SK-N-SH treated with all-trans-retinoic acid at 6 μM for 48 hours (cell line): ENCODE measurements around the gene MANBA.

Experiments used
- ATAC-seq: fragments of 200-7000 bp; cut with Tn5 transposase; 3 replicates; pipeline ENCODE4 v1.9.1; 2020; ENCODE audit warnings: mild to moderate bottlenecking, moderate library complexity
- ARNTL ChIP-seq: fragments of 450-650 bp; formaldehyde crosslinking; IDR thresholded peaks from 2 replicates; pipeline ENCODE4 v1.5.0; 2020; ENCODE audit warnings: low read depth, mild to moderate bottlenecking, moderate library complexity, borderline replicate concordance
- CSDC2 ChIP-seq: fragments of 250-450 bp; sonication (Bioruptor Pico); IDR thresholded peaks from 2 replicates; pipeline ENCODE4 v1.5.0; 2020; ENCODE audit warnings: mild to moderate bottlenecking, moderate library complexity
- ISL1 ChIP-seq: fragments of 250-450 bp; sonication (Bioruptor Pico); IDR thresholded peaks from 2 replicates; pipeline ENCODE4 v2.1.2; 2022; ENCODE audit warnings: mild to moderate bottlenecking, moderate library complexity
- PPARA ChIP-seq: fragments of 250-450 bp; sonication (Bioruptor Pico); IDR thresholded peaks from 2 replicates; pipeline ENCODE4 v1.5.0; 2020; ENCODE audit warnings: mild to moderate bottlenecking, borderline replicate concordance
- RARB ChIP-seq: fragments of 250-450 bp; sonication (Bioruptor Pico); IDR thresholded peaks from 2 replicates; pipeline ENCODE4 v1.8.0; 2021; ENCODE audit warnings: mild to moderate bottlenecking, moderate library complexity
- SNAI2 ChIP-seq: fragments of 250-450 bp; sonication (Bioruptor Pico); IDR thresholded peaks from 2 replicates; pipeline ENCODE4 v1.5.0; 2020; ENCODE audit warnings: mild to moderate bottlenecking, moderate library complexity
- TCF4 ChIP-seq: fragments of 250-450 bp; sonication (Bioruptor Pico); IDR thresholded peaks from 2 replicates; pipeline ENCODE4 v1.8.0; 2021; ENCODE audit warnings: mild to moderate bottlenecking, moderate library complexity, borderline replicate concordance
- ZC3H10 ChIP-seq: fragments of 250-450 bp; sonication (Bioruptor Pico); IDR thresholded peaks from 2 replicates; pipeline ENCODE4 v1.5.1; 2021; ENCODE audit warnings: mild to moderate bottlenecking, moderate library complexity
- ZFP3 ChIP-seq: fragments of 250-450 bp; sonication (Bioruptor Pico); IDR thresholded peaks from 2 replicates; pipeline ENCODE4 v1.5.0; 2020; ENCODE audit warnings: mild to moderate bottlenecking, moderate library complexity
- ZFP30 ChIP-seq: fragments of 450-650 bp; formaldehyde crosslinking; IDR thresholded peaks from 2 replicates; pipeline ENCODE4 v1.5.0; 2022; ENCODE audit warnings: mild to moderate bottlenecking, moderate library complexity
- ZNF70 ChIP-seq: fragments of 450-650 bp; formaldehyde crosslinking; IDR thresholded peaks from 2 replicates; pipeline ENCODE4 v1.5.0; 2020; ENCODE audit warnings: mild to moderate bottlenecking, moderate library complexity
- ZNF8 ChIP-seq: fragments of 450-650 bp; formaldehyde crosslinking; IDR thresholded peaks from 2 replicates; pipeline ENCODE4 v1.5.0; 2020; ENCODE audit warnings: mild to moderate bottlenecking, moderate library complexity
- TF ChIP-seq, protein P1 (sequence below): fragments of 250-450 bp; sonication (Bioruptor Pico); IDR thresholded peaks from 2 replicates; pipeline ENCODE4 v1.8.0; 2020; ENCODE audit warnings: mild to moderate bottlenecking, moderate library complexity, borderline replicate concordance
- TF ChIP-seq, protein P2 (sequence below): fragments of 250-450 bp; sonication (Bioruptor Pico); IDR thresholded peaks from 2 replicates; pipeline ENCODE4 v1.8.0; 2021; ENCODE audit warnings: low read depth, mild to moderate bottlenecking, moderate library complexity, borderline replicate concordance
- TF ChIP-seq, protein P3 (sequence below): fragments of 250-450 bp; sonication (Bioruptor Pico); IDR thresholded peaks from 2 replicates; pipeline ENCODE4 v1.5.0; 2020; ENCODE audit warnings: mild to moderate bottlenecking, moderate library complexity
- TF ChIP-seq, protein P4 (sequence below): fragments of 250-450 bp; sonication (Bioruptor Pico); IDR thresholded peaks from 2 replicates; pipeline ENCODE4 v1.5.1; 2021; ENCODE audit warnings: mild to moderate bottlenecking, moderate library complexity

Gene MANBA

DNA sequence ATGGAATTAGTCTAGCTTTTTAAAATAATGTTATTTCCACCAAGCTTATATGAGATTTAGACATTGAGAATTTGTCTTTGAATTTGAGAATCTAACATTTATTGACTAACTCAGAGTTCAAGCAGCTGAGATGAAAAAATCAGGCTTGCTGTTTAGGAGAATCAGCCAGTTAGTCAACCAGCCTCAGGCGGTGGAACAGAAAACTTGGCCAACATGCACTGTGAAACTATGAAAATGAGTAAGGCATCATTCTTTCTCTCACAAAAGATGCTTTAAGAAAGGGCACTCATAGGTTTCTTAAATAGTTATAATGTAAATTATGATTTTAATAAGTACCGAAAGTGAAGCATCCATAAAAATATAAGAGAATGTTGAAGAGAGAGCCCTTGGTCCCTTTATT lies 175.4 kb downstream of the MANBA start (continued):
- TF ChIP-seq, protein P1, sequence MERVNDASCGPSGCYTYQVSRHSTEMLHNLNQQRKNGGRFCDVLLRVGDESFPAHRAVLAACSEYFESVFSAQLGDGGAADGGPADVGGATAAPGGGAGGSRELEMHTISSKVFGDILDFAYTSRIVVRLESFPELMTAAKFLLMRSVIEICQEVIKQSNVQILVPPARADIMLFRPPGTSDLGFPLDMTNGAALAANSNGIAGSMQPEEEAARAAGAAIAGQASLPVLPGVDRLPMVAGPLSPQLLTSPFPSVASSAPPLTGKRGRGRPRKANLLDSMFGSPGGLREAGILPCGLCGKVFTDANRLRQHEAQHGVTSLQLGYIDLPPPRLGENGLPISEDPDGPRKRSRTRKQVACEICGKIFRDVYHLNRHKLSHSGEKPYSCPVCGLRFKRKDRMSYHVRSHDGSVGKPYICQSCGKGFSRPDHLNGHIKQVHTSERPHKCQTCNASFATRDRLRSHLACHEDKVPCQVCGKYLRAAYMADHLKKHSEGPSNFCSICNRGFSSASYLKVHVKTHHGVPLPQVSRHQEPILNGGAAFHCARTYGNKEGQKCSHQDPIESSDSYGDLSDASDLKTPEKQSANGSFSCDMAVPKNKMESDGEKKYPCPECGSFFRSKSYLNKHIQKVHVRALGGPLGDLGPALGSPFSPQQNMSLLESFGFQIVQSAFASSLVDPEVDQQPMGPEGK: no peak
- TF ChIP-seq ARNTL (CRISPR knock-in tag) (no peak), SNAI2 (CRISPR knock-in tag) (no peak), RARB (CRISPR knock-in tag) (no peak), ZNF70 (CRISPR knock-in tag) (no peak), ISL1 (CRISPR knock-in tag) (no peak), ZFP30 (no peak), TCF4 (no peak)
- TF ChIP-seq, protein P2, sequence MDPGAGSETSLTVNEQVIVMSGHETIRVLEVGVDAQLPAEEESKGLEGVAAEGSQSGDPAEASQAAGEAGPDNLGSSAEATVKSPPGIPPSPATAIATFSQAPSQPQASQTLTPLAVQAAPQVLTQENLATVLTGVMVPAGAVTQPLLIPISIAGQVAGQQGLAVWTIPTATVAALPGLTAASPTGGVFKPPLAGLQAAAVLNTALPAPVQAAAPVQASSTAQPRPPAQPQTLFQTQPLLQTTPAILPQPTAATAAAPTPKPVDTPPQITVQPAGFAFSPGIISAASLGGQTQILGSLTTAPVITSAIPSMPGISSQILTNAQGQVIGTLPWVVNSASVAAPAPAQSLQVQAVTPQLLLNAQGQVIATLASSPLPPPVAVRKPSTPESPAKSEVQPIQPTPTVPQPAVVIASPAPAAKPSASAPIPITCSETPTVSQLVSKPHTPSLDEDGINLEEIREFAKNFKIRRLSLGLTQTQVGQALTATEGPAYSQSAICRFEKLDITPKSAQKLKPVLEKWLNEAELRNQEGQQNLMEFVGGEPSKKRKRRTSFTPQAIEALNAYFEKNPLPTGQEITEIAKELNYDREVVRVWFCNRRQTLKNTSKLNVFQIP: no peak

DNA sequence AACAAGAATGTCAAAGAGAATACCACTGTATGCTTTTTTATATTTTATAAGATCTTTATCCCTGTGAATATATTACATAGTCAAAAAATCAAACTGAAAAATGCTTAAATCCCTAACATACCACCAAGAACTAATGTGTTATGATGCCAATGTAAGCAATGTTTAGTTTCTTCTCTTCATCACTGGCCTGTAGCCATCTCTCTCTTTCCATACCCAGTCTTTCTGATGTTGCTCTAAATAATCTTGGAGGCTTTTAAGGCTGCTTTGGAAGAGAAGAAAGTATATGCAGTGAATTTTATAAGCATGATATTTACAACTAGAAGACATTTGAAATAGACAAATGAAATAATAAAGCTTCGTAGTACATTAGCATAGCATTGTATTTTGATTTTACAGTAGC lies 176.7 kb downstream of the MANBA start:
- TF ChIP-seq, protein P3, sequence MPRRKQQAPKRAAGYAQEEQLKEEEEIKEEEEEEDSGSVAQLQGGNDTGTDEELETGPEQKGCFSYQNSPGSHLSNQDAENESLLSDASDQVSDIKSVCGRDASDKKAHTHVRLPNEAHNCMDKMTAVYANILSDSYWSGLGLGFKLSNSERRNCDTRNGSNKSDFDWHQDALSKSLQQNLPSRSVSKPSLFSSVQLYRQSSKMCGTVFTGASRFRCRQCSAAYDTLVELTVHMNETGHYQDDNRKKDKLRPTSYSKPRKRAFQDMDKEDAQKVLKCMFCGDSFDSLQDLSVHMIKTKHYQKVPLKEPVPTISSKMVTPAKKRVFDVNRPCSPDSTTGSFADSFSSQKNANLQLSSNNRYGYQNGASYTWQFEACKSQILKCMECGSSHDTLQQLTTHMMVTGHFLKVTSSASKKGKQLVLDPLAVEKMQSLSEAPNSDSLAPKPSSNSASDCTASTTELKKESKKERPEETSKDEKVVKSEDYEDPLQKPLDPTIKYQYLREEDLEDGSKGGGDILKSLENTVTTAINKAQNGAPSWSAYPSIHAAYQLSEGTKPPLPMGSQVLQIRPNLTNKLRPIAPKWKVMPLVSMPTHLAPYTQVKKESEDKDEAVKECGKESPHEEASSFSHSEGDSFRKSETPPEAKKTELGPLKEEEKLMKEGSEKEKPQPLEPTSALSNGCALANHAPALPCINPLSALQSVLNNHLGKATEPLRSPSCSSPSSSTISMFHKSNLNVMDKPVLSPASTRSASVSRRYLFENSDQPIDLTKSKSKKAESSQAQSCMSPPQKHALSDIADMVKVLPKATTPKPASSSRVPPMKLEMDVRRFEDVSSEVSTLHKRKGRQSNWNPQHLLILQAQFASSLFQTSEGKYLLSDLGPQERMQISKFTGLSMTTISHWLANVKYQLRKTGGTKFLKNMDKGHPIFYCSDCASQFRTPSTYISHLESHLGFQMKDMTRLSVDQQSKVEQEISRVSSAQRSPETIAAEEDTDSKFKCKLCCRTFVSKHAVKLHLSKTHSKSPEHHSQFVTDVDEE (CRISPR knock-in tag): no peak
- TF ChIP-seq ARNTL (CRISPR knock-in tag) (no peak), CSDC2 (CRISPR knock-in tag) (no peak), ZNF8 (CRISPR knock-in tag) (no peak), RARB (CRISPR knock-in tag) (no peak), PPARA (no peak), ZFP3 (CRISPR knock-in tag) (no peak), ZC3H10 (CRISPR knock-in tag) (no peak)
- TF ChIP-seq, protein P4, sequence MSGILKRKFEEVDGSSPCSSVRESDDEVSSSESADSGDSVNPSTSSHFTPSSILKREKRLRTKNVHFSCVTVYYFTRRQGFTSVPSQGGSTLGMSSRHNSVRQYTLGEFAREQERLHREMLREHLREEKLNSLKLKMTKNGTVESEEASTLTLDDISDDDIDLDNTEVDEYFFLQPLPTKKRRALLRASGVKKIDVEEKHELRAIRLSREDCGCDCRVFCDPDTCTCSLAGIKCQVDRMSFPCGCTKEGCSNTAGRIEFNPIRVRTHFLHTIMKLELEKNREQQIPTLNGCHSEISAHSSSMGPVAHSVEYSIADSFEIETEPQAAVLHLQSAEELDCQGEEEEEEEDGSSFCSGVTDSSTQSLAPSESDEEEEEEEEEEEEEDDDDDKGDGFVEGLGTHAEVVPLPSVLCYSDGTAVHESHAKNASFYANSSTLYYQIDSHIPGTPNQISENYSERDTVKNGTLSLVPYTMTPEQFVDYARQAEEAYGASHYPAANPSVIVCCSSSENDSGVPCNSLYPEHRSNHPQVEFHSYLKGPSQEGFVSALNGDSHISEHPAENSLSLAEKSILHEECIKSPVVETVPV (CRISPR knock-in tag): no peak
- TF ChIP-seq, all 23 proteins: peak for 0
- ATAC-seq: no peak
